Body of pancreas (tissue), 4 donors: ENCODE measurements around the gene GUK1.

ENCODE experiments used
- POLR2A ChIP-seq, 3 donors: fragments of 450-650 bp; IDR thresholded peaks; one replicate each; pipeline ENCODE4 v1.6.1; 2016; ENCODE audit warnings: antibody characterized with exemption in 3 of 3, mild to moderate bottlenecking in 2 of 3
- TF ChIP-seq, protein P1 (sequence below), 7 experiments: fragments of 450-650 bp in 4 of 7; fragments of 200-600 bp in 3 of 7; sonication (generic) in 3 of 7; IDR thresholded peaks; one replicate each; pipeline ENCODE4 v1.5.1; 2016 to 2019; ENCODE audit warnings: antibody characterized with exemption in 7 of 7

DNA sequence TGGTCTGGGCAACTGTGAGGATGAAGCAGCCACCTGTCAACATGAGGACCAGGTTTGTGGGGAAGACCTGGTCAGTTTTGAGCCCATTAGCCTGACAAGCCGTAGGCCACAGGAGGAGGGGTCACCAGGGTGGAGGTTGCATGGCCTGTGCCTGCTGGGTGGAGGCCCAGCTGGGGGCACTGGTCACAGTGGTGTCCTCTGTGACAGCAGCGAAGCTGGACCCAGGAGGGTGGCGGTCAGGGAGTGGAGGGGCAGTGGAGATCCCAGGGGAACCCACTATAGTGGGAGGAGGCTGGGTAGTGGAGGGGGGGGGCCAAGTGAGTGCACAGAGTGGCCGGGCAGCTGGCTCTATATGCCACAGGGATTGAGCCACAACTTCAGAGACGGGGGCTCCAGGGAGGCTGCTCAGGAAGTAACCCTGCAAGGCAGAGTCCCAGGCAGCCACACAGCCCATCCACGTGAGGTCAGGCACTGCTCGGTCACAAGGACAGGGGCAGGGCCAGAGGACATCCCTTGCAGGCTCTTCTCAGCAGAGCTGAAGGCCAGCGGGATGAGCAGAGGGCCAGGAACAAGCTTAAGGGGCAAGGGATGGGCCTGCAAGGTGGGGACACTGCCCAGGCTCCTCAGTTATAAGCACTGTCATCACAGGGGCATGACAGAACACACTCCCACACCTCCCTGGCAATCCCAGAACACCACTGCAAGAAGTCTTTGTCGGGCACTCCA lies 34.6 kb upstream of the GUK1 start:
- TF ChIP-seq, protein P1, sequence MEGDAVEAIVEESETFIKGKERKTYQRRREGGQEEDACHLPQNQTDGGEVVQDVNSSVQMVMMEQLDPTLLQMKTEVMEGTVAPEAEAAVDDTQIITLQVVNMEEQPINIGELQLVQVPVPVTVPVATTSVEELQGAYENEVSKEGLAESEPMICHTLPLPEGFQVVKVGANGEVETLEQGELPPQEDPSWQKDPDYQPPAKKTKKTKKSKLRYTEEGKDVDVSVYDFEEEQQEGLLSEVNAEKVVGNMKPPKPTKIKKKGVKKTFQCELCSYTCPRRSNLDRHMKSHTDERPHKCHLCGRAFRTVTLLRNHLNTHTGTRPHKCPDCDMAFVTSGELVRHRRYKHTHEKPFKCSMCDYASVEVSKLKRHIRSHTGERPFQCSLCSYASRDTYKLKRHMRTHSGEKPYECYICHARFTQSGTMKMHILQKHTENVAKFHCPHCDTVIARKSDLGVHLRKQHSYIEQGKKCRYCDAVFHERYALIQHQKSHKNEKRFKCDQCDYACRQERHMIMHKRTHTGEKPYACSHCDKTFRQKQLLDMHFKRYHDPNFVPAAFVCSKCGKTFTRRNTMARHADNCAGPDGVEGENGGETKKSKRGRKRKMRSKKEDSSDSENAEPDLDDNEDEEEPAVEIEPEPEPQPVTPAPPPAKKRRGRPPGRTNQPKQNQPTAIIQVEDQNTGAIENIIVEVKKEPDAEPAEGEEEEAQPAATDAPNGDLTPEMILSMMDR (IDR thresholded peaks at IDR 0.05), result no peak
- TF ChIP-seq POLR2A (IDR thresholded peaks at IDR 0.05), result no peak
